ENCODE measurements around the gene DST.

DST gene

GRCh38 chr6:56624046-56624727 is 18.5 kb downstream of the DST start:
- ChIA-PET POLR2A (ENCODE audit: low non-redundant PET) (no interaction called here), CTCF (interaction anchor here (0.7 kb wide), 1 partner anchor 11 kb away, joined by 3 read pairs; no protein-coding TSS in a partner anchor)
- no peak overlapping the region for H3K27ac ChIP-seq
- no peak for DNase-seq (ENCODE audit: low spot score)
- TF ChIP-seq CTCF (conservative IDR thresholded peaks at IDR 0.05; ENCODE audit: low read depth), result no peak

- ChIA-PET CTCF (no interaction called here), POLR2A (ENCODE audit: low non-redundant PET) (interaction anchor here (0.5 kb wide), 1 partner anchor 13 kb away, joined by 3 read pairs; no protein-coding TSS in a partner anchor)
- DNase-seq (ENCODE audit: low spot score), result no peak
- no peak overlapping the region for H3K27ac ChIP-seq
- no peak for TF ChIP-seq CTCF (conservative IDR thresholded peaks at IDR 0.05; ENCODE audit: low read depth)
Measured at GRCh38 chr6:56620229-56620868, 22.3 kb downstream of the DST start.

- no peak for DNase-seq (ENCODE audit: low spot score)
- POLR2A ChIA-PET (ENCODE audit: low non-redundant PET), result no interaction called here
- no peak for TF ChIP-seq CTCF (conservative IDR thresholded peaks at IDR 0.05; ENCODE audit: low read depth)
- CTCF ChIA-PET, result no interaction called here
- H3K27ac ChIP-seq, result no peak overlapping the region
Measured at GRCh38 chr6:56618050-56618449, 24.6 kb downstream of the DST start.

- POLR2A ChIA-PET (ENCODE audit: low non-redundant PET), result no interaction called here
- no peak for DNase-seq (ENCODE audit: low spot score)
Measured at GRCh38 chr6:56616967-56617366, 25.7 kb downstream of the DST start.

GRCh38 chr6:56613247-56613851 is 29.3 kb downstream of the DST start:
- H3K27ac ChIP-seq, result no peak overlapping the region

More at GRCh38 chr6:56616967-56617366, 25.7 kb downstream of the DST start:
- CTCF ChIA-PET, result interaction anchor here (0.7 kb wide), 1 partner anchor 1858 kb away, joined by 3 read pairs; no protein-coding TSS in a partner anchor
- no peak overlapping the region for H3K27ac ChIP-seq
- TF ChIP-seq CTCF (conservative IDR thresholded peaks at IDR 0.05; ENCODE audit: low read depth), result no peak

More at GRCh38 chr6:56613247-56613851, 29.3 kb downstream of the DST start:
- ChIA-PET CTCF (interaction anchor here (0.5 to 0.6 kb wide), 2 partner anchors 11 to 12 kb away, joined by 3 read pairs; no protein-coding TSS in a partner anchor), POLR2A (ENCODE audit: low non-redundant PET) (no interaction called here)
- TF ChIP-seq CTCF (conservative IDR thresholded peaks at IDR 0.05; ENCODE audit: low read depth), result no peak
- no peak for DNase-seq (ENCODE audit: low spot score)
